CD4-positive, alpha-beta T cell (primary cell): ENCODE measurements around the gene GLDN. TPM values are rescaled to one million over a fixed set of nuclear protein-coding genes. Genes with fewer than 3 reads are reported as not detected.

Experiments
- ATAC-seq: fragments of 200-7000 bp; cut with Tn5 transposase; one replicate; pipeline ENCODE4 v1.10.0; 2022; ENCODE audit warnings: mild to moderate bottlenecking; ENCODE audit not compliant: poor library complexity
- CTCF ChIA-PET: fragments of 350-600 bp; sonication (Branson Sonifier 250); formaldehyde crosslinking; loops from one replicate; lab custom pipeline; 2021; ENCODE audit warnings: antibody characterized with exemption, inconsistent platforms; lab: Charles Lee
- POLR2A ChIA-PET: fragments of 350-600 bp; sonication (Branson Sonifier 250); formaldehyde crosslinking; loops from one replicate; lab custom pipeline; 2021; ENCODE audit warnings: antibody characterized with exemption, inconsistent platforms; lab: Charles Lee
- DNase-seq, 14 experiments: peaks; one replicate each; pipeline ENCODE4 v3.0.0-alpha.2; 2013 to 2020; ENCODE audit warnings: mixed read lengths in 2 of 14
- H3K27ac ChIP-seq, 2 donors: one replicate each; pipeline versions ENCODE4 v1.5.1 to v1.7.0; 2013; ENCODE audit warnings: low read length in 2 of 2, low read depth in 1 of 2, mild to moderate bottlenecking in 1 of 2
- H3K27me3 ChIP-seq, 2 experiments: 1 replicate in 1 of 2; 2 replicates in 1 of 2; pipeline versions ENCODE4 v1.6.1 to v1.7.0; 2013; ENCODE audit warnings: low read length in 2 of 2, control low read depth in 1 of 2, mild to moderate bottlenecking in 1 of 2, moderate library complexity in 1 of 2; ENCODE audit not compliant: insufficient read depth in 2 of 2, control insufficient read depth in 1 of 2
- H3K36me3 ChIP-seq: one replicate; pipeline ENCODE4 v1.6.1; 2013; ENCODE audit warnings: low read length, control low read depth; ENCODE audit not compliant: insufficient read depth
- H3K4me1 ChIP-seq: one replicate; pipeline ENCODE4 v1.6.1; 2013; ENCODE audit warnings: low read length, control low read depth; ENCODE audit not compliant: insufficient read depth
- H3K4me3 ChIP-seq: one replicate; pipeline ENCODE4 v1.5.1; 2013; ENCODE audit warnings: mild to moderate bottlenecking, low read length, moderate library complexity
- H3K9me3 ChIP-seq, 2 experiments: 1 replicate in 1 of 2; 2 replicates in 1 of 2; pipeline versions ENCODE4 v1.6.1 to v1.7.0; 2013; ENCODE audit warnings: low read length in 2 of 2, mild to moderate bottlenecking in 2 of 2, control low read depth in 1 of 2, moderate library complexity in 1 of 2; ENCODE audit not compliant: control insufficient read depth in 1 of 2, insufficient read depth in 1 of 2
- H3K27ac Mint-ChIP-seq: one replicate; pipeline ENCODE4 v1.8.0; 2020; ENCODE audit warnings: mixed read lengths
- H3K27me3 Mint-ChIP-seq: one replicate; pipeline ENCODE4 v1.8.0; 2021; ENCODE audit warnings: mixed read lengths
- H3K36me3 Mint-ChIP-seq: one replicate; pipeline ENCODE4 v1.8.0; 2021; ENCODE audit warnings: low read depth, mixed read lengths
- H3K4me1 Mint-ChIP-seq: one replicate; pipeline ENCODE4 v1.8.0; 2021; ENCODE audit warnings: low read depth, mixed read lengths
- H3K4me3 Mint-ChIP-seq: one replicate; pipeline ENCODE4 v1.8.0; 2020; ENCODE audit warnings: mild to moderate bottlenecking, mixed read lengths
- H3K9me3 Mint-ChIP-seq: one replicate; pipeline ENCODE4 v1.8.0; 2020; ENCODE audit warnings: mixed read lengths
- CTCF ChIP-seq: fragments of 200-600 bp; IDR thresholded peaks from one replicate; pipeline ENCODE4 v1.8.0; 2022; ENCODE audit warnings: antibody characterized with exemption, mild to moderate bottlenecking
- intact Hi-C, 2 experiments: fragments of 100-400 bp; cut with DNase I in 1 of 2; cut with micrococcal nuclease in 1 of 2; formaldehyde crosslinking; loops; one replicate each; pipeline versions ENCODE4 v1.15.1 to v1.9.0; 2023 to 2025; cut with DNase I, micrococcal nuclease
- total RNA-seq, 174 experiments: library from RNA in 2 of 174; stranded (reverse) in 2 of 174; gene quantifications; one replicate each; pipeline ENCODE4 v1.2.3 and lab custom pipeline; 2021 to 2026

The GLDN gene
- total RNA-seq, 2 experiments from 2014 or later = not detected

DNA sequence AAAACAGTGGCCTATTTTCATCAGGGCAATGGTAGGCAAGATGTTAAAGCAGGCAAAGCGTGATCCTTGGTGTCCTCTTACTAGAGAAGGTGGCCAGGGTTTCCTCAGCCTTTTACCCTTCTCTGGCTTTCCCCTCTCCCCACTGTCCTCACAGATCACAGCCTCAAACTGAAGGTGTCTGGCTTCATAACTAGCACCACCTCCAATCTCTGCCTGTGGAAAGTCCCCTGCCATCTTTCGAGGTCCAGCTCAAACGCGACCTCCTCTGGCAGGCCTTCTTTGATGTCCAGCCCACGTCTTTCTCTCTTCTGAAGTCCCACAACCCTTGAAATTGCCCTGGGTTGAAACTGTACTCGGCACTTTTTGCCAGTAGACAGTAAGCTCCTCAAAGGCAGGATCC, 39.0 kb upstream of the GLDN start:
- H3K36me3 ChIP-seq = no peaks in the 10 kb centered on the region
- no peak overlapping the region for H3K27ac ChIP-seq
- Mint-ChIP-seq H3K4me3 (no peak overlapping the region), H3K9me3 (no peaks in the 10 kb centered on the region), H3K27me3 (peaks cover 5% of the 10 kb centered on the region), H3K36me3 (no peaks in the 10 kb centered on the region), H3K4me1 (no peaks in the 10 kb centered on the region), H3K27ac (no peak overlapping the region)
- no peak overlapping the region for H3K4me3 ChIP-seq
- no peaks in the 10 kb centered on the region for H3K9me3 ChIP-seq
- CTCF ChIA-PET = no interaction called here
- intact Hi-C loops = no loop called here
- ATAC-seq = no peak
- POLR2A ChIA-PET = no interaction called here
- no peak for DNase-seq
- no peaks in the 10 kb centered on the region for H3K27me3 ChIP-seq
- no peak for TF ChIP-seq CTCF
- H3K4me1 ChIP-seq = no peaks in the 10 kb centered on the region

DNA sequence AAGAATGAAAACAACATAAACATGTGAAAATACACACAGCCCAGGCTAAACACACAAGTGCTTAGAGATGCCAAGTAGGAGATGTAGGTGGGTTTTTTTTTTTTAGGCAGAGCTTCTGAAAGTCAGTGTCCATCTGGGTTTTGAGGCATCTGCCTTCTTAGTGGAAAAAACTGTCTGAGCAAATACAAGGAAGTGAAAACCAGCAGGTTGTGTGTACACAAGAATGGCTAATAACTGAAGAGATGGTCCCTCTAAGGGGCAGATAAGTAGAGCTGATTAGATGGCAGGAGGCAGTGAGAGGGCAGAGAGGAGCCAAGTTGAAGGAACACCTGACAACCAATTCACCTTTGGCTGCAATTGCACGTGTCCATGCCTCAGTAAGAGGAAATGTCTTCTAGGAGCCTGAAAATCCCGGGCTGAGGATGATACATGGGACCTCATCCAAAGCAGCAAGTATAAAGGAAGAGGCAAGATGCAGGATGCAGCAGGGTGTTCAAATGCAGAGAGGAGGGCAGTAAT, 37.9 kb upstream of the GLDN start:
- H3K36me3 ChIP-seq = no peaks in the 10 kb centered on the region
- TF ChIP-seq CTCF = no peak
- Mint-ChIP-seq H3K27ac (no peak overlapping the region), H3K4me1 (no peaks in the 10 kb centered on the region), H3K9me3 (no peaks in the 10 kb centered on the region), H3K27me3 (peaks cover 5% of the 10 kb centered on the region), H3K4me3 (no peak overlapping the region), H3K36me3 (no peaks in the 10 kb centered on the region)
- CTCF ChIA-PET = no interaction called here
- no peaks in the 10 kb centered on the region for H3K27me3 ChIP-seq
- no peaks in the 10 kb centered on the region for H3K9me3 ChIP-seq
- ATAC-seq (no peak), DNase-seq (no peak)
- no peak overlapping the region for H3K4me3 ChIP-seq
- no peaks in the 10 kb centered on the region for H3K4me1 ChIP-seq
- intact Hi-C loops = no loop called here
- no peak overlapping the region for H3K27ac ChIP-seq
- POLR2A ChIA-PET = no interaction called here

DNA sequence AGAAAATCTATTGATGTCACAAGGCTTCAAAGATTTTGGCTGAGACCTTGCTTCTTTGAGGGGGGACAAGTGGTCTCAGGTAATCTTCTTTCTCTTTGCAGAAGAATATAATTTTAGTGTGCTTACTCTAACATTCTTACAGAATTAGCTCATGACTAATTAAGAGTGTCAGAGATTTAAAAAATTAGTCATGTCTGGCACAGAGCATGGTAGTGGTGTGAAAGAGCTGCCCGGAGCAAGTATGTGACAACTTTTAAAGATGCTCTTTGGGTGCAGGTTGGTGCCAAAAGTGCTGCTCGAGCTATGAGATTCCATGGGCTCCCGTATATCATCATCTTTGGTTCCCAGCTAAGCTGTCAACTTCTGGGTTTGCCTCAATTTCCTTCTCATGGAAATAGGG, 34.1 kb upstream of the GLDN start:
- no peak for TF ChIP-seq CTCF
- no peaks in the 10 kb centered on the region for H3K36me3 Mint-ChIP-seq

More for the DNA sequence above, 34.1 kb upstream of the GLDN start:
- Histone ChIP-seq H3K9me3 (no peaks in the 10 kb centered on the region), H3K4me1 (no peaks in the 10 kb centered on the region), H3K27ac (no peak overlapping the region), H3K4me3 (no peak overlapping the region), H3K36me3 (no peaks in the 10 kb centered on the region), H3K27me3 (no peaks in the 10 kb centered on the region)
- no peaks in the 10 kb centered on the region for H3K9me3 Mint-ChIP-seq
- H3K27ac Mint-ChIP-seq = no peak overlapping the region
- H3K4me3 Mint-ChIP-seq = no peak overlapping the region
- no peaks in the 10 kb centered on the region for H3K4me1 Mint-ChIP-seq
- ATAC-seq (no peak), DNase-seq (no peak)
- CTCF ChIA-PET = no interaction called here
- peaks cover 5% of the 10 kb centered on the region for H3K27me3 Mint-ChIP-seq
- POLR2A ChIA-PET = no interaction called here
- intact Hi-C loops = no loop called here
